Measurements from ENCODE around the gene ABCA5. TPM values are rescaled to one million over a fixed set of nuclear protein-coding genes. Genes with fewer than 3 reads are reported as not detected.

ABCA5 gene
- total and polyA plus RNA-seq, 2 donors (not counting 1 experiment from before 2014, with no cell fraction given) = 9.8 to 37.2 TPM

GRCh38 chr17:69269131-69269998 lies 57.6 kb downstream of the ABCA5 start:
- TF ChIP-seq CTCF (IDR thresholded peaks at IDR 0.05) = no peak
- no peak for TF ChIP-seq EZH2 (IDR thresholded peaks at IDR 0.05; ENCODE audit: borderline replicate concordance, insufficient read depth, low read depth, low read length, poor library complexity, severe bottlenecking)
- ATAC-seq (ENCODE audit: low read depth) (no peak), DNase-seq (no peak)
- Histone ChIP-seq H3K4me2 (replicated peaks; ENCODE audit: low read depth, low read length, poor library complexity, severe bottlenecking) (no peak overlapping the region), H3K9me3 (ENCODE audit: control extremely low read depth in 1 of 3, control insufficient read depth in 2 of 3, insufficient read depth in 1 of 3, low read length in 2 of 3) (no peaks in the 10 kb centered on the region), H3K79me2 (ENCODE audit: control insufficient read depth, insufficient read depth, low read length) (no peaks in the 10 kb centered on the region), H2AFZ (ENCODE audit: insufficient read depth, low read depth, low read length, poor library complexity, severe bottlenecking) (no peak overlapping the region), H4K20me1 (ENCODE audit: control insufficient read depth, insufficient read depth, low read length, poor library complexity, severe bottlenecking) (no peaks in the 10 kb centered on the region), H3K4me3 (ENCODE audit: control extremely low read depth in 1 of 5, extremely low read depth in 1 of 5, insufficient read depth in 1 of 5, low read depth in 2 of 5, low read length in 4 of 5) (no peak overlapping the region), H3K9ac (ENCODE audit: low read length) (no peak overlapping the region), H3K4me1 (ENCODE audit: control insufficient read depth in 2 of 2, insufficient read depth in 2 of 2, low read length in 2 of 2) (no peaks in the 10 kb centered on the region), H3K27me3 (replicated peaks in 1 of 4; ENCODE audit: control extremely low read depth in 1 of 4, control insufficient read depth in 3 of 4, insufficient read depth in 4 of 4, low read length in 3 of 4) (no peaks in the 10 kb centered on the region), H3K27ac (ENCODE audit: low read length in 2 of 2) (no peak overlapping the region), H3K36me3 (replicated peaks in 1 of 2; ENCODE audit: control extremely low read depth in 1 of 2, control insufficient read depth in 1 of 2, extremely low read depth in 1 of 2, insufficient read depth in 2 of 2, low read length in 1 of 2) (no peaks in the 10 kb centered on the region)
- intact Hi-C loops (cut with micrococcal nuclease) = loop anchor here (5.0 kb wide), 1 partner anchor 33 kb away; no protein-coding TSS in a partner anchor
- H3K27me3 Mint-ChIP-seq = no peaks in the 10 kb centered on the region
- ChIA-PET CTCF (no interaction called here), POLR2A (no interaction called here)
- no peak overlapping the region for H3K27ac Mint-ChIP-seq
- no CpG with 5 or more reads among the region's 6 CpGs for WGBS (ENCODE audit: insufficient coverage)
- H3K9me3 Mint-ChIP-seq (ENCODE audit: insufficient read depth) = no peaks in the 10 kb centered on the region
- no peak overlapping the region for H3K4me3 Mint-ChIP-seq
- H3K4me1 Mint-ChIP-seq = no peaks in the 10 kb centered on the region

GRCh38 chr17:69268543-69269014 lies 58.4 kb downstream of the ABCA5 start:
- WGBS (ENCODE audit: insufficient coverage) = 93% methylated on average over 4 of the region's 5 CpGs
- no peak for ATAC-seq (ENCODE audit: low read depth)
- Histone ChIP-seq H3K27me3 (replicated peaks in 1 of 4; ENCODE audit: control extremely low read depth in 1 of 4, control insufficient read depth in 3 of 4, insufficient read depth in 4 of 4, low read length in 3 of 4) (no peaks in the 10 kb centered on the region), H3K4me2 (replicated peaks; ENCODE audit: low read depth, low read length, poor library complexity, severe bottlenecking) (no peak overlapping the region), H3K36me3 (replicated peaks in 1 of 2; ENCODE audit: control extremely low read depth in 1 of 2, control insufficient read depth in 1 of 2, extremely low read depth in 1 of 2, insufficient read depth in 2 of 2, low read length in 1 of 2) (no peaks in the 10 kb centered on the region), H4K20me1 (ENCODE audit: control insufficient read depth, insufficient read depth, low read length, poor library complexity, severe bottlenecking) (no peaks in the 10 kb centered on the region), H3K9ac (ENCODE audit: low read length) (no peak overlapping the region), H3K4me3 (ENCODE audit: control extremely low read depth in 1 of 5, extremely low read depth in 1 of 5, insufficient read depth in 1 of 5, low read depth in 2 of 5, low read length in 4 of 5) (no peak overlapping the region), H3K27ac (ENCODE audit: low read length in 2 of 2) (no peak overlapping the region), H3K4me1 (ENCODE audit: control insufficient read depth in 2 of 2, insufficient read depth in 2 of 2, low read length in 2 of 2) (no peaks in the 10 kb centered on the region), H3K9me3 (ENCODE audit: control extremely low read depth in 1 of 3, control insufficient read depth in 2 of 3, insufficient read depth in 1 of 3, low read length in 2 of 3) (no peaks in the 10 kb centered on the region), H2AFZ (ENCODE audit: insufficient read depth, low read depth, low read length, poor library complexity, severe bottlenecking) (no peak overlapping the region), H3K79me2 (ENCODE audit: control insufficient read depth, insufficient read depth, low read length) (no peaks in the 10 kb centered on the region)
- ChIA-PET CTCF (no interaction called here), POLR2A (no interaction called here)
- intact Hi-C loops (cut with micrococcal nuclease) = loop anchor here (5.0 kb wide), 1 partner anchor 34 kb away; no protein-coding TSS in a partner anchor
- Mint-ChIP-seq H3K9me3 (ENCODE audit: insufficient read depth) (no peaks in the 10 kb centered on the region), H3K27me3 (no peaks in the 10 kb centered on the region), H3K4me1 (no peaks in the 10 kb centered on the region), H3K27ac (no peak overlapping the region), H3K4me3 (no peak overlapping the region)
- no peak for TF ChIP-seq CTCF (IDR thresholded peaks at IDR 0.05)
- no peak for TF ChIP-seq EZH2 (IDR thresholded peaks at IDR 0.05; ENCODE audit: borderline replicate concordance, insufficient read depth, low read depth, low read length, poor library complexity, severe bottlenecking)
- DNase-seq = no peak
